Panc1 (cell line): Measurements from ENCODE around the gene TMEM163. TPM values are rescaled to one million over a fixed set of nuclear protein-coding genes. Genes with fewer than 3 reads are reported as not detected.

Source experiments
- ATAC-seq: fragments of 200-7000 bp; cut with Tn5 transposase; 2 replicates; pipeline ENCODE4 v1.9.1; 2020; ENCODE audit warnings: mild to moderate bottlenecking, moderate library complexity
- BruUV-seq: library from RNA; stranded (reverse); fragments of 400-500 nt; replicated peaks from 2 replicates; lab custom pipeline; 2021; lab: Mats Ljungman, UMichigan
- CTCF ChIA-PET: fragments of 300-600 bp; sonication (Branson Sonifier 250); formaldehyde crosslinking; loops from one replicate; lab custom pipeline; 2022; ENCODE audit warnings: antibody characterized with exemption; lab: Charles Lee
- POLR2A ChIA-PET: fragments of 300-600 bp; sonication (Branson Sonifier 250); formaldehyde crosslinking; loops from one replicate; lab custom pipeline; 2022; ENCODE audit warnings: antibody characterized with exemption; lab: Charles Lee
- DNase-seq: peaks from one replicate; pipeline ENCODE4 v3.0.0-alpha.2; 2010; ENCODE audit warnings: low read depth, low spot score
- H3K27ac ChIP-seq: 2 replicates; pipeline ENCODE4 v1.5.1; 2011; ENCODE audit warnings: mild to moderate bottlenecking, low read length, inconsistent platforms
- H3K27me3 ChIP-seq: fragments of 200-500 bp; sonication (Bioruptor generic); 2 replicates; pipeline ENCODE4 v1.6.0; 2014; ENCODE audit warnings: low read length, inconsistent platforms; ENCODE audit not compliant: control insufficient read depth, insufficient read depth
- H3K36me3 ChIP-seq: fragments of 200-500 bp; sonication (Bioruptor generic); 2 replicates; pipeline ENCODE4 v1.5.1; 2014; ENCODE audit warnings: inconsistent platforms, mild to moderate bottlenecking, low read length, moderate library complexity; ENCODE audit not compliant: control insufficient read depth, insufficient read depth
- H3K4me1 ChIP-seq: 2 replicates; pipeline ENCODE4 v1.5.1; 2011; ENCODE audit warnings: inconsistent platforms, mild to moderate bottlenecking, low read length, moderate library complexity; ENCODE audit not compliant: control insufficient read depth, insufficient read depth
- H3K4me3 ChIP-seq, 2 experiments: 2 replicates each; pipeline ENCODE4 v1.5.1; 2011 to 2012; ENCODE audit warnings: low read depth in 2 of 2, low read length in 2 of 2, mild to moderate bottlenecking in 2 of 2, inconsistent platforms in 1 of 2, moderate library complexity in 1 of 2
- H3K9me3 ChIP-seq: fragments of 200-500 bp; sonication (Bioruptor generic); 2 replicates; pipeline ENCODE4 v1.5.1; 2014; ENCODE audit warnings: low read depth, mild to moderate bottlenecking, inconsistent platforms, low read length, moderate library complexity; ENCODE audit not compliant: control insufficient read depth, insufficient read depth
- POLR2AphosphoS5 ChIP-seq: IDR thresholded peaks from 2 replicates; pipeline ENCODE4 v1.6.1; 2012; ENCODE audit warnings: mild to moderate bottlenecking, low read depth, low read length, moderate library complexity
- SIN3A ChIP-seq: IDR thresholded peaks from 2 replicates; pipeline ENCODE4 v1.6.1; 2012; ENCODE audit warnings: low read depth, mild to moderate bottlenecking, low read length, moderate library complexity, borderline replicate concordance; ENCODE audit not compliant: insufficient read depth
- TCF7L2 ChIP-seq: IDR thresholded peaks from 2 replicates; pipeline ENCODE4 v1.6.1; 2011; ENCODE audit warnings: mild to moderate bottlenecking, low read depth, low read length, inconsistent platforms
- in situ Hi-C: cut with HindIII; loops from 2 replicates; pipeline ENCODE4 v1.10.0; 2016; ENCODE audit warnings: low sequenced_read_pairs, low pct_unique_long_range_greater_than_20kb
- intact Hi-C: fragments of 100-400 bp; cut with micrococcal nuclease; formaldehyde crosslinking; loops from one replicate; pipeline ENCODE4 v1.10.0; 2022; ENCODE audit not compliant: unreplicated experiment
- total RNA-seq: library from RNA; stranded (reverse); gene quantifications from one replicate; pipeline ENCODE4 v1.2.1, GENCODE V29; 2021; ENCODE audit not compliant: unreplicated experiment
- TF ChIP-seq, protein P1 (sequence below): fragments of 450-650 bp; IDR thresholded peaks from 2 replicates; pipeline ENCODE4 v1.5.1; 2017; ENCODE audit warnings: mild to moderate bottlenecking
- TF ChIP-seq, protein P2 (sequence below), 2 experiments: IDR thresholded peaks; 2 replicates each; pipeline ENCODE4 v1.6.1; 2011 to 2012; ENCODE audit warnings: low read depth in 2 of 2, control low read depth in 1 of 2, low read length in 1 of 2, mild to moderate bottlenecking in 1 of 2, moderate library complexity in 1 of 2; ENCODE audit not compliant: insufficient read depth in 1 of 2

TMEM163 gene
- total RNA-seq, 1 experiment from 2014 or later: not detected

DNA sequence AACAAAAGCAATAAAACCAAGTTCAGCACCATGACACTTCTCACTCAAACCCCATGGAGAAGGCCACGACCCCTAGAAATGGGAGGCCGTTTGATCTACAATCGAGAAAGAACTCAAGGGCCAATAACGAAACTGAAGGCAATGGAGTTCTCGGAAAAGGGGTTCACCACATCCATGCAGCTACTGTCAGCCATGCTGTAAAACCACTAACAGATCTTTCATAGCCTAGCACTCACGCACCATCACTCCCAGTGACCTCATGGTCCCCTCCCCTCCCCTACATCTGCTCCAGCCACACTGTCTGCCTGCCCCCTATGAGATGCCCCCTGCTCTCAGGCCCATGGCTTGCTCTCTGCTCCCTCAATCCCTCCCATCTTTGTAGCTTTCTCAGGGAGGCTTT, 135.3 kb downstream of the TMEM163 start:
- intact Hi-C loops (no loop called here), in situ Hi-C loops (no loop called here)
- H3K27me3 ChIP-seq: no peaks in the 10 kb centered on the region
- no TSS peak for BruUV-seq
- POLR2A ChIA-PET: no interaction called here
- H3K27ac ChIP-seq: no peak overlapping the region
- DNase-seq (no peak), ATAC-seq (no peak)
- H3K36me3 ChIP-seq: no peaks in the 10 kb centered on the region
- no peak for TF ChIP-seq POLR2AphosphoS5
- TF ChIP-seq, protein P1, sequence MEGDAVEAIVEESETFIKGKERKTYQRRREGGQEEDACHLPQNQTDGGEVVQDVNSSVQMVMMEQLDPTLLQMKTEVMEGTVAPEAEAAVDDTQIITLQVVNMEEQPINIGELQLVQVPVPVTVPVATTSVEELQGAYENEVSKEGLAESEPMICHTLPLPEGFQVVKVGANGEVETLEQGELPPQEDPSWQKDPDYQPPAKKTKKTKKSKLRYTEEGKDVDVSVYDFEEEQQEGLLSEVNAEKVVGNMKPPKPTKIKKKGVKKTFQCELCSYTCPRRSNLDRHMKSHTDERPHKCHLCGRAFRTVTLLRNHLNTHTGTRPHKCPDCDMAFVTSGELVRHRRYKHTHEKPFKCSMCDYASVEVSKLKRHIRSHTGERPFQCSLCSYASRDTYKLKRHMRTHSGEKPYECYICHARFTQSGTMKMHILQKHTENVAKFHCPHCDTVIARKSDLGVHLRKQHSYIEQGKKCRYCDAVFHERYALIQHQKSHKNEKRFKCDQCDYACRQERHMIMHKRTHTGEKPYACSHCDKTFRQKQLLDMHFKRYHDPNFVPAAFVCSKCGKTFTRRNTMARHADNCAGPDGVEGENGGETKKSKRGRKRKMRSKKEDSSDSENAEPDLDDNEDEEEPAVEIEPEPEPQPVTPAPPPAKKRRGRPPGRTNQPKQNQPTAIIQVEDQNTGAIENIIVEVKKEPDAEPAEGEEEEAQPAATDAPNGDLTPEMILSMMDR: no peak
- TF ChIP-seq SIN3A: no peak
- TF ChIP-seq, protein P2, sequence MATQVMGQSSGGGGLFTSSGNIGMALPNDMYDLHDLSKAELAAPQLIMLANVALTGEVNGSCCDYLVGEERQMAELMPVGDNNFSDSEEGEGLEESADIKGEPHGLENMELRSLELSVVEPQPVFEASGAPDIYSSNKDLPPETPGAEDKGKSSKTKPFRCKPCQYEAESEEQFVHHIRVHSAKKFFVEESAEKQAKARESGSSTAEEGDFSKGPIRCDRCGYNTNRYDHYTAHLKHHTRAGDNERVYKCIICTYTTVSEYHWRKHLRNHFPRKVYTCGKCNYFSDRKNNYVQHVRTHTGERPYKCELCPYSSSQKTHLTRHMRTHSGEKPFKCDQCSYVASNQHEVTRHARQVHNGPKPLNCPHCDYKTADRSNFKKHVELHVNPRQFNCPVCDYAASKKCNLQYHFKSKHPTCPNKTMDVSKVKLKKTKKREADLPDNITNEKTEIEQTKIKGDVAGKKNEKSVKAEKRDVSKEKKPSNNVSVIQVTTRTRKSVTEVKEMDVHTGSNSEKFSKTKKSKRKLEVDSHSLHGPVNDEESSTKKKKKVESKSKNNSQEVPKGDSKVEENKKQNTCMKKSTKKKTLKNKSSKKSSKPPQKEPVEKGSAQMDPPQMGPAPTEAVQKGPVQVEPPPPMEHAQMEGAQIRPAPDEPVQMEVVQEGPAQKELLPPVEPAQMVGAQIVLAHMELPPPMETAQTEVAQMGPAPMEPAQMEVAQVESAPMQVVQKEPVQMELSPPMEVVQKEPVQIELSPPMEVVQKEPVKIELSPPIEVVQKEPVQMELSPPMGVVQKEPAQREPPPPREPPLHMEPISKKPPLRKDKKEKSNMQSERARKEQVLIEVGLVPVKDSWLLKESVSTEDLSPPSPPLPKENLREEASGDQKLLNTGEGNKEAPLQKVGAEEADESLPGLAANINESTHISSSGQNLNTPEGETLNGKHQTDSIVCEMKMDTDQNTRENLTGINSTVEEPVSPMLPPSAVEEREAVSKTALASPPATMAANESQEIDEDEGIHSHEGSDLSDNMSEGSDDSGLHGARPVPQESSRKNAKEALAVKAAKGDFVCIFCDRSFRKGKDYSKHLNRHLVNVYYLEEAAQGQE (IDR thresholded peaks at IDR 0.05; ENCODE audit: insufficient read depth in 1 of 2, low read depth in 2 of 2, low read length in 1 of 2): no peak
- TF ChIP-seq TCF7L2: no peak
- no peak overlapping the region for H3K4me3 ChIP-seq
- H3K9me3 ChIP-seq: no peaks in the 10 kb centered on the region
- CTCF ChIA-PET: no interaction called here
- no peaks in the 10 kb centered on the region for H3K4me1 ChIP-seq

DNA sequence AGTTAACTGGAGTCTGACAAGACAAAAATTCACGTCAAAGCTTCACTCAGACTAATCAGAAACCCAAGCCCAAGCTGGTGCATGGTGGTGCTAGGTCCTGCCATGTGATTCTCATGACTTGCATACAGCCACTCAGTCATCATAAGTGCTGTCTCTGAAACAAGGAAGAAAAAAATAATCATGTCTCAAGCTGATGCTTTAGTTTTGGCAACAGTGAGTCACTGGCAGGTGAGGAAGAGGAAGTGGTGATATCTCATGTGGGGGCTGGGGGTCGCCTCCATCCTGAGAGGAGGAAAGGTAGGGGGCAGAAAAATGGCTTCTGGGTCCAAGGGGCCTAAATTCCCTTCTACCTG, 136.3 kb downstream of the TMEM163 start:
- no TSS peak for BruUV-seq
- ATAC-seq: no peak

More for the DNA sequence above, 136.3 kb downstream of the TMEM163 start:
- H3K9me3 ChIP-seq: no peaks in the 10 kb centered on the region
- no peak for DNase-seq
- H3K27ac ChIP-seq: no peak overlapping the region
- CTCF ChIA-PET: no interaction called here
- in situ Hi-C loops: no loop called here
- intact Hi-C loops: no loop called here
- H3K4me3 ChIP-seq: no peak overlapping the region
- TF ChIP-seq POLR2AphosphoS5: no peak
- TF ChIP-seq, protein P1: no peak
- TF ChIP-seq TCF7L2: no peak
- TF ChIP-seq, protein P2 (IDR thresholded peaks at IDR 0.05; ENCODE audit: insufficient read depth in 1 of 2, low read depth in 2 of 2, low read length in 1 of 2): no peak
- TF ChIP-seq SIN3A: no peak
- no peaks in the 10 kb centered on the region for H3K27me3 ChIP-seq
- H3K4me1 ChIP-seq: no peaks in the 10 kb centered on the region
- no peaks in the 10 kb centered on the region for H3K36me3 ChIP-seq
- POLR2A ChIA-PET: no interaction called here
